Breast epithelium (tissue), 3 donors: ENCODE results near the gene GGA3.

Source experiments
- CTCF ChIP-seq, 3 donors: fragments of 450-650 bp; IDR thresholded peaks; one replicate each; pipeline ENCODE4 v1.5.1; 2016 to 2017; ENCODE audit warnings: antibody characterized with exemption in 3 of 3, mild to moderate bottlenecking in 3 of 3, moderate library complexity in 3 of 3
- POLR2AphosphoS5 ChIP-seq, 3 donors: sonication (generic); formaldehyde crosslinking; IDR thresholded peaks; one replicate each; pipeline ENCODE4 v1.6.1; 2017; ENCODE audit warnings: antibody characterized with exemption in 3 of 3

GRCh38 chr17:75228305-75228704 is 33.1 kb downstream of the GGA3 start:
- TF ChIP-seq CTCF (IDR thresholded peaks at IDR 0.05) = no peak
- TF ChIP-seq POLR2AphosphoS5 (IDR thresholded peaks at IDR 0.05) = no peak
